Stomach (tissue), 4 donors: ENCODE data around the gene NFIX.

ENCODE experiments used
- CTCF ChIP-seq, 7 experiments: fragments of 450-650 bp in 4 of 7; fragments of 200-600 bp in 3 of 7; sonication (generic) in 3 of 7; IDR thresholded peaks; one replicate each; pipeline ENCODE4 v1.5.1; 2016 to 2019; ENCODE audit warnings: antibody characterized with exemption in 7 of 7, control low read depth in 2 of 7, mild to moderate bottlenecking in 1 of 7
- EP300 ChIP-seq: sonication (generic); formaldehyde crosslinking; IDR thresholded peaks from one replicate; pipeline ENCODE4 v1.6.1; 2017; ENCODE audit warnings: antibody characterized with exemption
- POLR2A ChIP-seq, 4 donors: fragments of 450-650 bp; IDR thresholded peaks; one replicate each; pipeline ENCODE4 v1.6.1; 2016; ENCODE audit warnings: antibody characterized with exemption in 4 of 4, control low read depth in 2 of 4, mild to moderate bottlenecking in 1 of 4, moderate library complexity in 1 of 4
- POLR2AphosphoS5 ChIP-seq, 3 donors: sonication (generic); formaldehyde crosslinking; IDR thresholded peaks; one replicate each; pipeline ENCODE4 v1.6.1; 2016; ENCODE audit warnings: antibody characterized with exemption in 3 of 3

- no peak for TF ChIP-seq EP300
- TF ChIP-seq CTCF (IDR thresholded peaks at IDR 0.05): no peak
- no peak for TF ChIP-seq POLR2AphosphoS5 (IDR thresholded peaks at IDR 0.05)
- no peak for TF ChIP-seq POLR2A (IDR thresholded peaks at IDR 0.05)
Observed at GRCh38 chr19:13039211-13039789, 44.0 kb downstream of the NFIX start.
